LNCaP clone FGC (cell line): Measurements from ENCODE around the gene TSHZ2.

Experiments used
- DNase-seq: peaks from one replicate; pipeline ENCODE4 v3.0.0-alpha.2; 2011; ENCODE audit warnings: low read depth
- H3K4me3 ChIP-seq: 2 replicates; pipeline ENCODE4 v1.5.1; 2011; ENCODE audit warnings: mild to moderate bottlenecking, low read depth, low read length, control low read depth
- CTCF ChIP-seq: IDR thresholded peaks from 2 replicates; pipeline ENCODE4 v1.5.1; 2012; ENCODE audit warnings: mild to moderate bottlenecking; ENCODE audit not compliant: control insufficient read depth, insufficient read depth; ENCODE audit errors: extremely low read depth

Gene TSHZ2

DNA sequence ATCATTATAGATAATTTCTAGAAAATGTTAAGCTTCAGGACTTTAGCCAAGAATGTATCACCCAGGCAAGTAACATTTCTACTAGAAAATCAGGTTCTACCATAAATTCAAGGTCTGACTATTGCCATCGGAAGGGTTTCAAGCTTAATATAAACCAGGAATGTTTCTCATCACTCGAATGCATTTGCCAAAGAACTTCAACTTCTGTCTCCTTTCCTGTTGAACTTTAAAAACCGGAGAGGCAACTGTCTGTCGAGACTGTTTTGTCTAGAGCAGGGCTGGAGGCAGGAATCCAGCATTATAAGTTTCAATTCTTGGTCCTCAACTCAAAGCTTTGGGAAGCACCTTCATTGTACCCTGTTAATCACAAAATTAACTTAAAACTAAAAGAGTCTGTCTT is 356.8 kb downstream of the TSHZ2 start:
- no peak overlapping the region for H3K4me3 ChIP-seq
- DNase-seq, result no peak
- no peak for TF ChIP-seq CTCF

- no peak for TF ChIP-seq CTCF
- DNase-seq, result no peak
- H3K4me3 ChIP-seq, result no peak overlapping the region
These were observed 357.6 kb downstream of the TSHZ2 start for GRCh38 chr20:53329781-53330180.

DNA sequence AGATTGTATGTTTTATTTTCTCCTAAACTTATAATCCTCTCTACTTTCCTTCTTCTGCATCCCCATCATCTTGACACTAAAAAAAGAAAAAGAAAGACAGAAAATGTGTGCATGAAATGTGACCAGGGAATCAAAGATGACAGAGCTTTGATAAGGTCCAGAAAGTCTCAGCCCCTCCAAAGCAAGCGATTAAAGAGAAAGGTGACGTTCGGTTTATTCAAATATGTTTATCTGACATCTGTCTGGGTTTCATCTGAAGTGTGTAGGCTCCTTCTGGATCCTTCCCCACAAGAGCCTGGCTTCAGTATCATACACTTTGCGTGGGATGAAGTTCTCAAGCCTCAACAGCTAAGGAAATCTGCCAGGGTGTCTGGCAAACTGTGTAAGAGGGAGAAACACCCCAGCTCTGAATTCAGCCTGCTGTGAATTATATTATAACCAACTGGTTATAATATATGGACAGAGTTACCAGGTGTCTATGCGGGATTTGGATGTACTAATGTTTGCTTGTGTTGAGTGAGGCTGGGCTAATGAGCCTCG is 358.5 kb downstream of the TSHZ2 start:
- H3K4me3 ChIP-seq, result no peak overlapping the region
- no peak for DNase-seq
- no peak for TF ChIP-seq CTCF

- no peak overlapping the region for H3K4me3 ChIP-seq
- TF ChIP-seq CTCF, result no peak
- DNase-seq, result no peak
These were observed 359.2 kb downstream of the TSHZ2 start for GRCh38 chr20:53331151-53331973.

DNA sequence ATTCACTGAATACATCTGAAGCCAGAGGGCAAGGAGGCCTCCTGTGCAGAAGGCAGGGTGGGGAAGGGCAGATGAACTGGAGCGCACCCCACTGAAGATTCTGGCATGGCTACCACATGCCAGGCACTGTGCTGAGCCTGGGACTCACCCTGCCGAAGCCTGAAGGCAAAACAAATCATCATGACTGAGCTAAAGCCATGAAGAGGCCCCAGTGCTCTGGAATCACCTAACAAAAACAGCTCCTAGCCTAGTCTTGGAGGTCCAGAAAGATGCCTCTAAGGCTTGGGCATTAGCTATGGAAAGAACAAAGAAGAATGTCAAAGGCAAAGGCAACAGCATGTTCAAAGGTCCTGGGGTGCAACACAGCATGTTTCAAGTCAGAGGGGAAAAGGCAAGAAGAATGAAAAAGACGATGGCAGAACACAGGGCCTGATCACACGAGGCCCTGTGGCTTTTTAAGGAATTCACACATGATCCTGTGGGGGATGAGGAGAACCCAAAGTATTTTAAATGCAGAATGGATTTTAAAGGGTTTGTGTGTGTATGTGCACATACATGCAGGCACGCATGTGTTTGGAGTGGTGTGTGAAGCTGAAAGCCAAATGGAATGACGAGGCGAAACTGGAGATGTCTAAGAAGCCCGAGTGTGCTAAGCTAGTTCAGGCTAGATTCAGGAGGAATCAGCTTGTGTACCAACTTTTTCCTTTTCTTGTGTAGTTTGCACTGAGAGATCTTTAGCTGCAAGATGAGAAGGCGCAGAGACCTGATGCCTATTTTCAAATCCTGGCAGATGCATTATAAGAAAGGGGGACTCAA is 360.1 kb downstream of the TSHZ2 start:
- H3K4me3 ChIP-seq, result no peak overlapping the region
- no peak for DNase-seq
- TF ChIP-seq CTCF, result no peak

DNA sequence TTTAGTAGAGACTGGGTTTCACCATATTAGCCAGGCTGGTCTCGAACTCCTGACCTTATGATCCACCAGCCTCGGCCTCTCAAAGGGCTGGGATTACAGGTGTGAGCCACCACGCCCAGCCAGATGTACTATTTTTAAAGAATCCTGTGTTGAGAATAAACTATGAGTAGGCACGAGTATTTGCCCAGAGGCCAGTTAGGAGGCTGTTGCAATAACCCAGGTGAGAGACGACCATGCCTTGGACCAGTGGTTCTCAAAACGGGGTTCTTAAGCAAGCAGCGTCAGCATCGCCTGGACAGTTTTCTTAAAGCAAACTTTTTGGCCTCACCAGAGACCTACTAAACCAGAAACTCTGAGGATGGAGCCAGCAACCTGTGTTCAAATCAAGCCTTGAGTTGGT is 362.7 kb downstream of the TSHZ2 start:
- H3K4me3 ChIP-seq, result no peak overlapping the region
- no peak for DNase-seq
- no peak for TF ChIP-seq CTCF

GRCh38 chr20:53335555-53335954 is 363.4 kb downstream of the TSHZ2 start:
- H3K4me3 ChIP-seq, result no peak overlapping the region
- TF ChIP-seq CTCF, result no peak
- DNase-seq, result no peak
